Liver (tissue), 3 donors: ENCODE results near the gene POLD3.

Source experiments
- ATF3 ChIP-seq: IDR thresholded peaks from 2 replicates; pipeline ENCODE4 v1.6.1; 2016; ENCODE audit warnings: antibody characterized with exemption
- CTCF ChIP-seq: fragments of 150-350 bp; IDR thresholded peaks from 2 replicates; pipeline ENCODE4 v1.5.1; 2017; ENCODE audit warnings: improper control_type of control experiment, low read depth, low read length; ENCODE audit not compliant: missing input control
- EGR1 ChIP-seq, 2 donors: IDR thresholded peaks; 2 replicates each; pipeline ENCODE4 v1.6.1; 2016 to 2018; ENCODE audit warnings: antibody characterized with exemption in 2 of 2, low read depth in 2 of 2
- GABPA ChIP-seq, 2 donors: IDR thresholded peaks in 1 of 2; conservative IDR thresholded peaks in 1 of 2; 2 replicates each; pipeline ENCODE4 v1.6.1; 2016; ENCODE audit warnings: antibody characterized with exemption in 2 of 2, mild to moderate bottlenecking in 1 of 2, moderate library complexity in 1 of 2
- HNF4A ChIP-seq, 2 donors: conservative IDR thresholded peaks; 2 replicates each; pipeline ENCODE4 v1.6.1; 2016; ENCODE audit warnings: antibody characterized with exemption in 2 of 2, mild to moderate bottlenecking in 2 of 2
- JUND ChIP-seq, 2 donors: IDR thresholded peaks; 2 replicates each; pipeline ENCODE4 v1.6.1; 2016; ENCODE audit warnings: antibody characterized with exemption in 2 of 2
- MAX ChIP-seq: IDR thresholded peaks from 2 replicates; pipeline ENCODE4 v1.6.1; 2016; ENCODE audit warnings: antibody characterized with exemption
- RAD21 ChIP-seq, 2 donors: IDR thresholded peaks; 2 replicates each; pipeline ENCODE4 v1.6.1; 2016; ENCODE audit warnings: antibody characterized with exemption in 2 of 2, mild to moderate bottlenecking in 2 of 2
- REST ChIP-seq: IDR thresholded peaks from 2 replicates; pipeline ENCODE4 v1.6.1; 2016; ENCODE audit warnings: antibody characterized with exemption, mild to moderate bottlenecking
- RXRA ChIP-seq, 2 donors: IDR thresholded peaks; 2 replicates each; pipeline ENCODE4 v1.6.1; 2017 to 2018; ENCODE audit warnings: antibody characterized with exemption in 2 of 2, mild to moderate bottlenecking in 1 of 2
- SP1 ChIP-seq: IDR thresholded peaks from 2 replicates; pipeline ENCODE4 v1.6.1; 2018; ENCODE audit warnings: antibody characterized with exemption, mild to moderate bottlenecking
- TAF1 ChIP-seq: conservative IDR thresholded peaks from 2 replicates; pipeline ENCODE4 v1.6.1; 2016; ENCODE audit warnings: antibody characterized with exemption, mild to moderate bottlenecking
- YY1 ChIP-seq: IDR thresholded peaks from 2 replicates; pipeline ENCODE4 v1.6.1; 2016; ENCODE audit warnings: antibody characterized with exemption, mild to moderate bottlenecking
- ZBTB33 ChIP-seq: IDR thresholded peaks from 2 replicates; pipeline ENCODE4 v1.6.1; 2016; ENCODE audit warnings: antibody characterized with exemption
- donor health status: healthy.
- donor health status: healthy.

- TF ChIP-seq CTCF: no peak
- no peak for TF ChIP-seq YY1
- TF ChIP-seq MAX: no peak
- no peak for TF ChIP-seq REST
- TF ChIP-seq JUND (IDR thresholded peaks at IDR 0.05): no peak
- no peak for TF ChIP-seq RAD21 (IDR thresholded peaks at IDR 0.05)
- no peak for TF ChIP-seq RXRA (IDR thresholded peaks at IDR 0.05)
- no peak for TF ChIP-seq TAF1
- TF ChIP-seq HNF4A (conservative IDR thresholded peaks at IDR 0.05): no peak
- TF ChIP-seq ATF3: no peak
- no peak for TF ChIP-seq EGR1 (IDR thresholded peaks at IDR 0.05; ENCODE audit: low read depth in 2 of 2)
- TF ChIP-seq GABPA (IDR thresholded peaks at IDR 0.05 in 1 of 2, conservative IDR thresholded peaks at IDR 0.05 in 1 of 2): no peak
- no peak for TF ChIP-seq SP1
- no peak for TF ChIP-seq ZBTB33
Measured at GRCh38 chr11:74675761-74676160, 83.4 kb downstream of the POLD3 start.
